HG02973 (cell line): ENCODE data around the gene SSTR3.

ENCODE experiments used
- ATAC-seq: cut with Tn5 transposase; IDR thresholded peaks from one replicate; pipeline ENCODE4 v1.9.1; 2021; ENCODE audit warnings: moderate library complexity; ENCODE audit not compliant: unreplicated experiment

The SSTR3 gene

DNA sequence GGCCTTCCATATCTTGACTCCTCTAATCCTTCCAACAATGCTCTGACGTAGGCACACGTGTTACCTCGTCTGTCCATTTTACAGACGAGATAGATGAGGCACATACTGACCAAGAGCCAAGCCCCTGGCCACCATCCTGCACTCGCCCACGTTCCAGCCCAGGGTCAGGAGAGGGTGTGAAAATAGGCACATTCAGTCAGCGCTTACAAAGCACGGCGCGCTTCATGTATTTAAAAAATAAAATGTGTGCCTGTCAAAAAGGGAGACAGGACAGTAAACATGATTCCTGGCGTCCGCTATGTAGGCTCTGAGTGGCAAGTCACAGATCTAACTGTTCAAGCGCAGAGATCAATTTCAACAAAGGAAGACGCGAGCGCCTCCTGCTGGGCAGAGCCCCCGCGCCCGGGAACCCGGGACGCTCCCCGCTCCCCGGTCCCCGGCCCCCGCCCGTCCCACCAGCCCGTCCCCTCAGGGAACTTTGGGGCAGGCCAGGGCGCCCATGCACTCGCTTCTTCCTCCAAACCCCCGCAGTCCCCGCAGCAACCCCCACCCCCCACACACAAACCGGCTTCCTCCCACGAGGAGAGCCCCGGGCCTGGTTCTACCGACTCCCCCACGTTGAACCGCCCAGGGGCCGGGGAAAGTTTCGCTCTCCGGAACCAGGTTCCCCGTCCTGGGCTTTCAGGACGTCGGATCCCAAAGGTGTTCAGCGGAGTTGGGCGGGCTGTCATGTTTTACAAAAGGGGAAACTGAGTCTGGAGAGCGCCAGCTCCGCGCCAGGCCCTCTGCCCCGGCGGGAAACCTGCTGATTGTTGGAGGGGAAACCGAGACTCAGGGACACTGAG, 13.8 kb downstream of the SSTR3 start:
- ATAC-seq, result no peak

GRCh38 chr22:37197451-37198257, 14.6 kb downstream of the SSTR3 start:
- ATAC-seq, result no peak

DNA sequence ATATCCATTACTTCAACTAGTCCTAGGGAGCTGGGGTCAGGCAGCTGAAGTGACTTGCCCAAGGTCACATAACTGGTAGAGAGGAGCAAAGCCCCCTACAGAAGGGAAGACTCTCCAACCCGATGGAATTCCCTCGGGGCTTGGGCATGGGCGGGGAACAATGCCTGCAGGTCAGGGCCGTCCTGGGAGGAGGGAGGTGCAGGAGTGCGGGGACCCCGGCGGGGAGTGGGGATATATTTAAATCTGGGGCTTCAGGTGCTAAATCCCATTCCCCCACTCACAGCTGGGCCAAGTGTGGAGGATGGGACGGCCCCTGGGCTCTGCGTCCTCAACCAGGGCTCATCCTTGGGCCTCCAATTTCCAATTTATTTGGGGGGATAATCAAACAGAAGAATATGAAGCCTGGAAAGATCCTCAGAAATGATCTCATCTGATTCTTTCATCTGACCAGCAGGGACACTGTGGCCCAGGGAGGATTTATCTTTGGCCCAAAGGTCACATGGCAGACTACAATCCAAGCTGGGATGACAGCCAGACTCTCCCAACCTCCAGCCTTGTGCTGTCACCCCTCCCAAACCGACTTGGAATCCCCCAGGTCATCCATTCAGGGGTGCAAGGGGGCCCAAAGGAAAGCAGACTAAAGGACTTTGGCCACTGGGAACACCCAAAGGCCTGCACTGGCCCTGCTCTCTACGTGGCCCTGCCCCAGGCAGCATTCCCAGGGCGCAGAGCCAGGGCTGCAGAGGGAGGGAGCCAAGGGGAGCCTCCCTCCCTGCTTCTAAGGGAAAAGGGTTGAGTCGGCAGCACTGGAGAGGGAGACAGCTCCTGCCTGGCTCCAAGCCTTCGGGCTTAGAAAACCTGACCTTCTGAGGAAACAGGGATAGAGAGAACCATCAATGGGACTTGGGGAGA, 15.5 kb downstream of the SSTR3 start:
- ATAC-seq, result no peak

- ATAC-seq, result no peak
Observed at GRCh38 chr22:37195921-37196320, 16.4 kb downstream of the SSTR3 start.

GRCh38 chr22:37194750-37195149, 17.5 kb downstream of the SSTR3 start:
- no peak for ATAC-seq

DNA sequence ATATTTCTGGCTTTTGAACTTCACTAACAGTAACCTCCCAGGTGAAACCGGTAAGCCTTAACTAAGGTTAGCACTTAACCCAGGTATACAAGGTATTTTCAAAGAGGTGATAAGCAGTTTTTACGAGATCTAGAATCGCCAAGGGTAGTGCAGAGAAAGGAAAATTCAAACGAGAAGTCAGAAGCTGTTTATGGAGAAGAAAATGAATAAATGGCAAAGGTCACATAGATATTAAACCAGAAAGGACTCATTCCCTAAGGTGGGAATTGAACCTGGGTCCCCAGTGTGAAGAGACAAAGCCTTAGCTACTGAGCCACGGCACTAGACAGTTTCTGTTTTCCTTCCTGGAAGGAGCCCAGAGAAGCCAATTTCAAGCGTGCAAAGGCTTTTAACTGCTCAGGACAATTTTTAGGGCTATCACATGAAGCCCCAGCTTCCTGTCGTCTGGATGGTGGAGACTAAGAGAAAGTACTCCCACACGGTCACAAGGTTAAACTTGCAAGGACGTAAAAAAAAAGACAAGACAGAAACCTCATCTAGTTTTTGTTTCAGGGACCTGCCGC, 18.6 kb downstream of the SSTR3 start:
- no peak for ATAC-seq

DNA sequence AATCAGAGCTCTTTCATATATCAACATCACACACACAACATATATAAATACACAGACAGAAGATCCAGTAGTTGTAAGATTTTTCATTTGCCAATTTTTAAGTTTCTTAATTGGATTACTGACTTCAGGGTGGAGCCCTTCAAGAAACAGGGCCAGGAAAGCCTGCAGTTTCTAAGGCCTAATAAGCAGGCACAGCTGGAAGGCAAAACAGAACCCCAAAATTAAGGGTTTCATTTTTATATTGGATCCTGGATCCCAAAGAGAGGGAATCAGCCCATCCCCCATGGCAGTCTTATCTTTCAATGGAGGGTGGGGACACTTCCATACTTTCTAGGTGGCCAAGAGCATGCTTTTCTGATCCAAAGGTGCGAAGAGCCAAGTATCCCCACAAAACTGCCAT, 19.5 kb downstream of the SSTR3 start:
- no peak for ATAC-seq

GRCh38 chr22:37192204-37192603, 20.1 kb downstream of the SSTR3 start:
- ATAC-seq, result no peak

DNA sequence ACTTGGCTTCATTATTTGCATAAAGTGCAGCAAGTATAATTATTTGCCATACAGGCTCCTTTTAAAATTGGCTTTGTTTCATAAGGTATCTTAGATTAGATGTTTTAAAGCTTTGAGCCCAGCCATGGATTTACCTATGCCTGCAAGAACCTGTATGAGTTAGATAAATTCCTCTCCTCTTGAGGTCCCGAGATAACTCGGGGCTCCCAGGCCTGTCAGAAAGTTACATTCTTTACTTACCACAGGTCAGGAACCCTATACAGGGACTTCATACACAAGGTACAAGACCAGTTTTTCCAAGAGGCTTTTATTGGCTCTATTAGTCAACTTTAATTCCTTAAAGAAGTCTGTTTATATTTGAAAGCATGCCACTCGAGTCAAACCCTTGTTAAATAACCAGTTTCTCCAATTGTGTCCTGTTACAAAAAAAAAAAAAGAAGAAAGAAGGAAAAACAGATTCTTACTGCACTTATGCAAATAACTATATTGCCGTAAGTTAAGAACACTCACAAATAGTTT, 22.0 kb downstream of the SSTR3 start:
- no peak for ATAC-seq

- no peak for ATAC-seq
Observed at GRCh38 chr22:37188901-37189466, 23.3 kb downstream of the SSTR3 start.

GRCh38 chr22:37187891-37188761, 24.2 kb downstream of the SSTR3 start, which contains the start of gene C1QTNF6:
TSS of gene C1QTNF6 (minus strand) at chr22:37188247. CDS start at chr22:37188213, 34 bp downstream.
- ATAC-seq, result no peak

DNA sequence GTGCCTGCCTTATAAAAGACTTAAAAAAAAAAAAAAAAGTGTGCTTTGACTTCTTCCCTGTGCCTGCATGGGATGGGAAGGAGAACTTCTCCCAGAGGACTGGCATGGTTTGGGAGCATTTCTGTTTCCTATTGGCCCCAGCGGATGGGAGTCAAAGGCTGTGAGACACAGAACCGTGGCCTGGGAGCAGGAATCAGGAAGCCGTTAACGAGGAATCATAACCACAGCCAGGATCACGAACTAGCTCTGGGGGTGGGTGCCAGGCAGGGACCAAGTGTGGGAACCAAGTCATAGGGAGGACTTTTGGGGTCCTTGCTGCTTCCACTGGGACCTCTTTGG, 24.8 kb downstream of the SSTR3 start:
- ATAC-seq, result no peak

- no peak for ATAC-seq
Observed at GRCh38 chr22:37186997-37187522, 25.2 kb downstream of the SSTR3 start.

GRCh38 chr22:37186228-37186996, 25.9 kb downstream of the SSTR3 start:
- ATAC-seq, result no peak

DNA sequence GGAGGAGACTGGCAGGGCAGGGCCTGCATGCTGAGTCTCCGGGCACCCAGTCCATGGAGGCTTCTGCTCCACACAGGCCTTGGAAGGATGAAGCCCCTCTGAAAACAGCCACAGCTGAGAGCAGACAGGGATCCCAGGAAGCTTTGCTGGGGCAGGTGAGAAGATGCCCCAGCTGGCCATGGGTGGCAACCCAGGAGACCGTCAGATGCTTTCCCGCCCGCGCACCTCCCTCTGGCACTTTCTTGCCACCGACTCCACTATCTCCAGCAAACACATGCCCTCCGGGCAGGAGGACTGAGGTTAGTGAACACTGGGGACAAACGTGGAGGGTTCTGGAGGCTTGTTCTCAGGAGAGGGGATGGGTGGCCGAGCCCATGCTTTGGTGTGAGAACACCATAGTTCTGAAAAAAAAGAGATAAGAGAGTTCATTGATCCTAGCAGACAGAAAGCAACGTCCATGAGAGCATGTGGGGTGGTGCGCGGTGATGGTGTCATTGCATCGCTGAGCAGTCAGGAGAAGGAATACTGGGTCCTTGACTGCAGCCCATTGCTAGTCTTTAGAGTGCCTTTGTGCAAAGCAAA, 26.5 kb downstream of the SSTR3 start:
- no peak for ATAC-seq

GRCh38 chr22:37184816-37185541, 27.3 kb downstream of the SSTR3 start:
- no peak for ATAC-seq

DNA sequence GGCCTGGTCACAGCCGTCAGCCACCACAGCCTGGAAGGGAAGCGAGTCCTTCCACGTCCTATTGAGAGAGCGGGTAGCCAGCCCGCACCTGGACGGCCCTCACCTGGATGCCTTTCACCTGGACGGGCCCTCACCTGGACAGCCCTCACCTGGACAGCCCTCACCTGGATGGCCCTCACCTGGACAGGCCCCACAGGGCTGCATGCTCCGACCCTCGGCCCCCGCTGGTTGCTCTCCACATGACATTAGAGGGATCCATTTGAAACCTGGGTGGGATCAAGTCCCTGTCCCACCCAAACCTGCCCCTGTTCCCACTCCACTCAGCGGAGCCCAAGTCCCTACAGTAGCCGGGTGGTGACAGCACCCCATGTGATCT, 27.9 kb downstream of the SSTR3 start:
- ATAC-seq, result no peak
